Epithelial cell of proximal tubule (primary cell): ENCODE data around the gene PROB1. TPM values are rescaled to one million over a fixed set of nuclear protein-coding genes. Genes with fewer than 3 reads are reported as not detected.

ENCODE experiments used
- DNase-seq: peaks from one replicate; pipeline ENCODE4 v3.0.0-alpha.2; 2011; ENCODE audit warnings: low read depth
- H3K4me3 ChIP-seq: 2 replicates; pipeline ENCODE4 v1.5.1; 2011; ENCODE audit warnings: low read depth, mild to moderate bottlenecking, low read length
- total RNA-seq: library from RNA; depleted of rRNA; stranded (reverse); fragments of >200 nt; gene quantifications from 2 replicates; pipeline ENCODE4 v1.2.3, GENCODE V29; 2015
- TF ChIP-seq, protein P1 (sequence below): conservative IDR thresholded peaks from 2 replicates; pipeline ENCODE4 v1.5.1; 2012; ENCODE audit warnings: low read depth, mild to moderate bottlenecking, low read length

PROB1 gene
- total RNA-seq, 1 donor from 2014 or later: 2.7 TPM

DNA sequence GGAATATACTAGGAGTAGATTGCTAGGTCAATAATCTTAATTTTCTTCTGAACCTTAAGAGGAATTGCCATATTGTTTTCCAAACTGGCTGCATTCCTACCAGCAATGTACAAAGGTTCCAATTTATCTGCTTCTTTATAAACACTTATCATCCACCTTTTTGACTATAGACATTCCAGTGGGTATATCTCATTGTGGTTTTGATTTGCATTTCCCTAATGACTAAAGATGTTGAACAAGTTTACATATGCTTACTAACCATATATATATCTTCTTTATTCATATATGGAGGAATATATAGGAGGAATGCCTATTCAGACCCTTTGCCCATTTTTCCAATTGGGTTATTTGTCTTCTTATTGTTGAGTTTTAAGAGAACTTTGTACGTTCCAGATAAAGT is 36.8 kb upstream of the PROB1 start:
- TF ChIP-seq, protein P1, sequence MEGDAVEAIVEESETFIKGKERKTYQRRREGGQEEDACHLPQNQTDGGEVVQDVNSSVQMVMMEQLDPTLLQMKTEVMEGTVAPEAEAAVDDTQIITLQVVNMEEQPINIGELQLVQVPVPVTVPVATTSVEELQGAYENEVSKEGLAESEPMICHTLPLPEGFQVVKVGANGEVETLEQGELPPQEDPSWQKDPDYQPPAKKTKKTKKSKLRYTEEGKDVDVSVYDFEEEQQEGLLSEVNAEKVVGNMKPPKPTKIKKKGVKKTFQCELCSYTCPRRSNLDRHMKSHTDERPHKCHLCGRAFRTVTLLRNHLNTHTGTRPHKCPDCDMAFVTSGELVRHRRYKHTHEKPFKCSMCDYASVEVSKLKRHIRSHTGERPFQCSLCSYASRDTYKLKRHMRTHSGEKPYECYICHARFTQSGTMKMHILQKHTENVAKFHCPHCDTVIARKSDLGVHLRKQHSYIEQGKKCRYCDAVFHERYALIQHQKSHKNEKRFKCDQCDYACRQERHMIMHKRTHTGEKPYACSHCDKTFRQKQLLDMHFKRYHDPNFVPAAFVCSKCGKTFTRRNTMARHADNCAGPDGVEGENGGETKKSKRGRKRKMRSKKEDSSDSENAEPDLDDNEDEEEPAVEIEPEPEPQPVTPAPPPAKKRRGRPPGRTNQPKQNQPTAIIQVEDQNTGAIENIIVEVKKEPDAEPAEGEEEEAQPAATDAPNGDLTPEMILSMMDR: no peak
- no peak for DNase-seq
- H3K4me3 ChIP-seq: no peak overlapping the region

DNA sequence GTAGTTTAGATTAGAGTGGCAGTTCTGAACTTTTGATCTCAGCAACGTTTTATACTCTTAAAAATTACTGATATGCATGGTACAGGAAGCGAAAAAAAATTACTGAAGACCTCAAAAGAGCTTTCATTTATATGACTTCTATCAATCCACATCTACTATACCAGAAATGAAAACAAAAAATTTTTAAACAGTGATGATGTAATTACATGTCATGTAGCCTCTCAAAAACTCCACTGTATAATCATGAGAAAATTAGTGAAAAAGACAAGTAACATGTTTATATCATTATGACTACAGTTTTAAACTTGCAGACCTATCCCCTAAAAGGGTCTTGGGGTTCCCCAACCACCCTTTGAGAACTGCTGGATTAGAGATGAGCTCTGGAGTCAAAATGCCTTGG is 35.1 kb upstream of the PROB1 start:
- H3K4me3 ChIP-seq: no peak overlapping the region
- DNase-seq: no peak
- TF ChIP-seq, protein P1: no peak

DNA sequence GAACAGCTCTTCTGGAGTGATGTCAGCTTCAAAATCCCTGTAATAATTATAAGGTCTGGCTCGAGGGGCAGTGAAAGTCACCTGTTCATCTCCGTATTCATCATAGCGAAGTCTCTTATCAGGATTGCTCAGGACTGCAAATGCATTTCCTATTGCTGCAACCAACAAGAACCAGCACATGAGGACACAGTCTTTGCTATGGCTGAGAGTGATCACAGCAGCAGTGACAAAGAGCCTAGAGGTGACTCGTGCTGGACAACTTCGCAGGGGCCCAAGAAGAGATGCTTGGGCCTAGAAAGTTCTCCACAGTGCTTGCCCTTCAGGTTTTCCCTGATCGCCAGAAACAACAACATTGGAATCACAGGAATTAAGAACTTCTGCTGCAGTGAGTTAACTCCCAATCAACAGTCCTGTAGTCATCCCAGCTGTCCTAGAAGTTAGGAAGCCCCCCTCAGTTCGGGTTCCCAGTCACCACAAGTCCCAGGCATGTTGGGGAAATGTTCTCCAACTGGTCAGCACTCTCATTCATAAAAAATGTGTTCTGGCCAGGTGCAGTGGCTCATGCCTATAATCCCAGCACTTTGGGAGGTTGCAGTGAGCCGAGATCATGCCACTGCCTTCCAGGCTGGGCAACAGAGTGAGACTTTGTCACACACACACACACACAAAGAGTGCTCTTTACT is 31.4 kb upstream of the PROB1 start:
- TF ChIP-seq, protein P1: no peak
- H3K4me3 ChIP-seq: no peak overlapping the region
- no peak for DNase-seq

DNA sequence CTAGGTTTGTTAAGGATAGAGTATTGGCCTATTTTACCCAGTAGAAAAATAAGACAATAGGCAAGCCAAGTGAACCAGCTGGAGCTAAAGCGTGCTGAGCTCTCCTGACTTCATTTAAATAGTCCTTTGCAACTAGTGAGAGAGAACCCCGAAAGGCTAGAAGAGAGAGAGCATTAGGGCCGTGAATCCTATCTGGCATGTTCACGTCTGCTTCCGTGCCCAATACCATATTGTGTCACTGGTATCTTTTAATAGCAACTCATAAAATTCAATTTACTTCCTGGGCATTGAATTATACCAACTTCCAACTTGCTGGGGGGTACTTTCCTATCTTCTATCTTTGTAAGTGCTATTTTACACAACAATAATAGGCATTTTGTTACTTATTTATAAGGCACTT is 30.6 kb upstream of the PROB1 start:
- DNase-seq: no peak
- H3K4me3 ChIP-seq: no peak overlapping the region
- TF ChIP-seq, protein P1: no peak

DNA sequence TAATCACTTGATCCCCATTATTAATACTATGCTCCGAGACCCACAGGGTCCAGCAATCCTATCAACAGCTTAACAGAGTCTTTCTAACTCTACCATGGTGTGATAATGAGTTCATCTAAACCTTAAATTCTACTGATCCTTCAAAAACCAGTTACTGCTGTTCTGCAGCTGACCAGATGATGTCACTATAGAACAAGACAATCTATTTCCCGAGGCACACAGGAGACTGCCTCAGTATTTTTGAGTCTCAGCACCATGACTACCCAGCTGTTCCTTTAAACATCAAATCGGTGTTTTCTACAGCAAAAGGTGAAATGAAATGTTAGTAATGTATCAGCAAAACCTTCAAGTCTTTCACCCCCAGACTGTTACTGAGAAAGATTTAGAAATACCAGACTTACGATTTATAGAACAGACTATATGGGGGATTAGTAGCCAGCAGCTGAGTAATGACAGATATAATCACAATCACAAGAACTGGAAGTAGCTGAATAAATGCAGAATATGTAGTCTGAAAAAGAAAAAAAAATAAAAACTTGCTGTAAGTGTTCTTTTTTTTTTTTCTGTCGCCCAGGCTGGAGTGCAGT is 27.5 kb upstream of the PROB1 start:
- no peak overlapping the region for H3K4me3 ChIP-seq
- TF ChIP-seq, protein P1: peak; percentile 90
- no peak for DNase-seq

DNA sequence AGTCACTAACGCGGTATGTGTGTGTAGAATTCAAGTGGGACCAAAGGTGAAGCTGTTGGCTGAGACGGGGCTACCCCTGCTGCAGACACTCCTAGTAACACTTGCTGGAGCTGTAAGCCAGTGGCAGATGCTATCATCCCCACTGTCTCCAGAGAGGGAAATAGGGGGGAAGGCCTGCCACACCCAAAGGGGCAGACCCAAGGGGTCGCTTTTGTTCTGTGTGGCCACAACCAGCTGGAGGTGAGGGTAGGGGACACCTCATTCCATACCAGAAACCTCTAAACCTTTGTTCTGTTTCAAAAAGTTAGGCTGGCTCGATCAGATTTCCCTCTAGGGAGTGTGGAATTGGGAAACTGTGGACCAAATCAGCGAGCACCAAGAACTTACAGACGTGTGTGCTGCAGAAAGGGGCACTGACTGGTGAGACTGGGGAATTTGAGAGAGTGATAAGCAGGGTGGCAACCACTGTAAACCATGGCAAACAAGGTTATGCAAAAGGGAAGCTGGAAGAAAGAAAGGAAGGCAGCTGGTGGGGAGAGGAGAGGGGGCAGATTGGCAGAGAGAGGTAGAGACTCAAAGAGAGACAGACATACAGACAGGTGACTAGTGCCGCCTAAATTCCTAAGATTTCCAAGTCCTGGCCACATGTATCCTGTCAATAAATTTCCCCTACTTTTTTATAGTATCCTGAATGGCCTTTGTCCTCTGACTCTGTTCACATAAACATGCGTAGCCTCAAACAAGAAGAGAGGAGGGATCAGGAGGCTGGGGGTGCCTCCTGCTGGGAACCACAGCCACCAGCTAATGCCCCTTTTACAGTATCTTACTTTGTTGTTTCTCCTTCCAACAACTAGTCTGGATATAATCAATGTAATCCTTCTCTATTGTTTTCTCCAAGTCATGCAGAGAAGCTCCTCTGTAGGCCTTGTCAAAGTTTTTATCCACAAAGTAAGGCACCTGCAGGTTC is 24.6 kb upstream of the PROB1 start:
- TF ChIP-seq, protein P1: no peak
- DNase-seq: no peak
- H3K4me3 ChIP-seq: no peak overlapping the region
